Hepatic stellate cell (primary cell): ENCODE data around the gene RHOV.

Source experiments
- DNase-seq: peaks from one replicate; pipeline ENCODE4 v3.0.0; 2011; ENCODE audit warnings: low spot score

Gene RHOV

DNA sequence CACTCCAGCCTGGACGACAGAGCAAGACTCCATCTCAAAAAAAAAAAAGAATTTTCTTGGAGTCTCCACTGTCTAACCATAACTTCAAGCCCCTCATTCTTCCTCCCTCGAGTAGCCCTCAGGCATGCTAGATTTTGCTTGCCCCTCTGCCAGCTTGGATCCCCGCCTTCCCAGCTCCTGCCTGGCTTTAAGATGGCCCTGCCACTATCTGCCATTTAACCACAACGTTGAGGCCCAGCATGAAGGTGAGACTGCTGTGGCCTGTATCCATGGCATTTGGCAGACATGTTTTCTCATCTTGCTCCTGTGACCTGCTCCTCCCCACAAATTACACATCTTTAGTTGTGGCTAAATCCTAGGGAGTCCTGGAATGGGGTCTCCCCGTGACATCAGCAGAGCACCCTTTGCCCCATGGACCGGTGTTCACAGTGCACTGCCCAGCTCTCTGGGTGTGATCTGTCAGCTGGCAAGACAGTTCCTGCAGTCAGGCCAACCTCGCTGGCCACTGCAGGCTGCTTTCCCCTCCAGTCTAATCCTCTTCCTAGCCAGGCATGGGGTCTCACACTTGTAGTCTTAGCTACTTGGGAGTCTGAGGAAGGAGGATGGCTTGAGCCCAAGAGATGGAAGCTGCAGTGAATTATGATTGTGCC lies 30.6 kb upstream of the RHOV start:
- no peak for DNase-seq

DNA sequence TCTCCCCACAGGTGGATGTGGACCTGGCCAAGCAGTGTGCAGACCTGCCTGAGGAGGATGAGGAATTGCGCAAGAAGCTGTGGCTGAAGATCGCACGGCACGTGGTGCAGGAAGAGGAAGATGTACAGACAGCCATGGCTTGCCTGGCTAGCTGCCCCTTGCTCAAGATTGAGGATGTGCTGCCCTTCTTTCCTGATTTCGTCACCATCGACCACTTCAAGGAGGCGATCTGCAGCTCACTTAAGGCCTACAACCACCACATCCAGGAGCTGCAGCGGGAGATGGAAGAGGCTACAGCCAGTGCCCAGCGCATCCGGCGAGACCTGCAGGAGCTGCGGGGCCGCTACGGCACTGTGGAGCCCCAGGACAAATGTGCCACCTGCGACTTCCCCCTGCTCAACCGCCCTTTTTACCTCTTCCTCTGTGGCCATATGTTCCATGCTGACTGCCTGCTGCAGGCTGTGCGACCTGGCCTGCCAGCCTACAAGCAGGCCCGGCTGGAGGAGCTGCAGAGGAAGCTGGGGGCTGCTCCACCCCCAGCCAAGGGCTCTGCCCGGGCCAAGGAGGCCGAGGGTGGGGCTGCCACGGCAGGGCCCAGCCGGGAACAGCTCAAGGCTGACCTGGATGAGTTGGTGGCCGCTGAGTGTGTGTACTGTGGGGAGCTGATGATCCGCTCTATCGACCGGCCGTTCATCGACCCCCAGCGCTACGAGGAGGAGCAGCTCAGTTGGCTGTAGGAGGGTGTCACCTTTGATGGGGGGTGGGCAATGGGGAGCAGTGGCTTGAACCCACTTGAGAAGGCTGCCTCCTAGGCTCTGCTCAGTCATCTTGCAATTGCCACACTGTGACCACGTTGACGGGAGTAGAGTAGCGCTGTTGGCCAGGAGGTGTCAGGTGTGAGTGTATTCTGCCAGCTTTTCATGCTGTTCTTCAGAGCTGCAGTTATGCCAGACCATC lies 28.8 kb upstream of the RHOV start:
- no peak for DNase-seq

DNA sequence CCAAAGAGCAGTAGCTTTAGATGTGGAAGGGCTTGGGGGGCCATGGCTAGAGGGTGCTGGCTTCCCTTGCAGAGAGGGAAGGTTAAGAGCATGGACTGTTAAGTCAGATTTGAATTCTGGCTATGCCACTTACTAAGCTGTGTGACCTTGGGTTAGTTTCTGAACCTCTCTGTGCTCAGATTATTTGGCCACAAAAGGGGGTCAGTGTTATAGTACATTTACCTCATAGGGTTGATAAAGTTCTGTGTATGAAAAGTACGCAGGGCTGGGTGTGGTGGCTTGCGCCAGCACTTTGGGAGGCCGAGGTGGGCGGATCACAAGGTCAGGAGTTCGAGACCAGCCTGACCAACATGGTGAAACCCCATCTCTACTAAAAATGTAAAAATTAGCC lies 27.0 kb upstream of the RHOV start:
- no peak for DNase-seq

DNA sequence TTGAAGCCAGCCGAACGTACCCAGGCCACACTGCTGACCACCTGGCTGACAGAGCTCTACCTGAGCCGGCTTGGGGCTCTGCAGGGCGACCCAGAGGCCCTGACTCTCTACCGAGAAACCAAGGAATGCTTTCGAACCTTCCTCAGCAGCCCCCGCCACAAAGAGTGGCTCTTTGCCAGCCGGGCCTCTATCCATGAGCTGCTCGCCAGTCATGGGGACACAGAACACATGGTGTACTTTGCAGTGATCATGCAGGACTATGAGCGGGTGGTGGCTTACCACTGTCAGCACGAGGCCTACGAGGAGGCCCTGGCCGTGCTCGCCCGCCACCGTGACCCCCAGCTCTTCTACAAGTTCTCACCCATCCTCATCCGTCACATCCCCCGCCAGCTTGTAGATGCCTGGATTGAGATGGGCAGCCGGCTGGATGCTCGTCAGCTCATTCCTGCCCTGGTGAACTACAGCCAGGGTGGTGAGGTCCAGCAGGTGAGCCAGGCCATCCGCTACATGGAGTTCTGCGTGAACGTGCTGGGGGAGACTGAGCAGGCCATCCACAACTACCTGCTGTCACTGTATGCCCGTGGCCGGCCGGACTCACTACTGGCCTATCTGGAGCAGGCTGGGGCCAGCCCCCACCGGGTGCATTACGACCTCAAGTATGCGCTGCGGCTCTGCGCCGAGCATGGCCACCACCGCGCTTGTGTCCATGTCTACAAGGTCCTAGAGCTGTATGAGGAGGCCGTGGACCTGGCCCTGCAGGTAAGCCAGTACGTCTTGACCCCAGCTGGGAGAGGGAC lies 26.4 kb upstream of the RHOV start:
- no peak for DNase-seq

DNA sequence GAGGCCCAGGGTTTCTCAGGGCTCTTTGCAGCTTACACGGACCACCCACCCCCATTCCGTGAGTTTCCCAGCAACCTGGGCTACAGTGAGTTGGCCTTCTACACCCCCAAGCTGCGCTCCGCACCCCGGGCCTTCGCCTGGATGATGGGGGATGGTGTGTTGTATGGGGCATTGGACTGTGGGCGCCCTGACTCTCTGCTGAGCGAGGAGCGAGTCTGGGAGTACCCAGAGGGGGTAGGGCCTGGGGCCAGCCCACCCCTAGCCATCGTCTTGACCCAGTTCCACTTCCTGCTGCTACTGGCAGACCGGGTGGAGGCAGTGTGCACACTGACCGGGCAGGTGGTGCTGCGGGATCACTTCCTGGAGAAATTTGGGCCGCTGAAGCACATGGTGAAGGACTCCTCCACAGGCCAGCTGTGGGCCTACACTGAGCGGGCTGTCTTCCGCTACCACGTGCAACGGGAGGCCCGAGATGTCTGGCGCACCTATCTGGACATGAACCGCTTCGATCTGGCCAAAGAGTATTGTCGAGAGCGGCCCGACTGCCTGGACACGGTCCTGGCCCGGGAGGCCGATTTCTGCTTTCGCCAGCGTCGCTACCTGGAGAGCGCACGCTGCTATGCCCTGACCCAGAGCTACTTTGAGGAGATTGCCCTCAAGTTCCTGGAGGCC lies 25.6 kb upstream of the RHOV start:
- DNase-seq = no peak

DNA sequence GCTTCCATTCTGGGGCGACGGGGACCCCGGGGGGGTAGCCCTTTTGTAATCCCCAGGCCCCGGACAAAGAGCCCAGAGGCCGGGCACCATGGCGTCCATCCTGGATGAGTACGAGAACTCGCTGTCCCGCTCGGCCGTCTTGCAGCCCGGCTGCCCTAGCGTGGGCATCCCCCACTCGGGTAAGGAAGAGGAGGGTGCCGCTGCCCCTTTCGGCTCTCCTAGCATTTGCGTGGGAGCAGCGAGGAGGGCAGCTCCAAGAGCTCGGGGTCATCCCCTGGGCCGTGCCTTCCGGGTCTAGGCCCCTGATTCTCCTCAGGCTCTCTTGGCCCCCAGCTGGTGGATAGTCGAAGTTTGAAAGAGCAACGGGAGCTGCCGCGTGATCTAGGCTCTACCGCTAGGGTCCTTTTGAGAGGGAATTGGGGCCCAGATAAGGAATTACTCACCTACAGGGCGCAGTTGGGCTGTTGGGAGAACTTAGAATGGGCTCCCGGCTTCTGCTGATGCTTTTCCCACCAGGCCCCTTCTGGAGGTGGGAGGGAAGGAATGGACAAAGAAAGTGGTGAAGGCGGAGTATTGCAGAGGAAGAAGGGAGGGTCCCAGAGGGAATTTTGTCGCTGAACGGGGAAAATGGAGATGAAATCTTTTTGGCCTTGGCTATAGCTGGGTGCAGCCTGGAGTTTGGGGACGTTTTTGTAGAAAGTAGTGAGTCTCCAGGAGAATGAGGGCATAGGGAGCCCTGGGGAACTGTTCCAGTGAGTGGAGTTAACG lies 20.8 kb upstream of the RHOV start:
- peak; percentile 87 for DNase-seq

DNA sequence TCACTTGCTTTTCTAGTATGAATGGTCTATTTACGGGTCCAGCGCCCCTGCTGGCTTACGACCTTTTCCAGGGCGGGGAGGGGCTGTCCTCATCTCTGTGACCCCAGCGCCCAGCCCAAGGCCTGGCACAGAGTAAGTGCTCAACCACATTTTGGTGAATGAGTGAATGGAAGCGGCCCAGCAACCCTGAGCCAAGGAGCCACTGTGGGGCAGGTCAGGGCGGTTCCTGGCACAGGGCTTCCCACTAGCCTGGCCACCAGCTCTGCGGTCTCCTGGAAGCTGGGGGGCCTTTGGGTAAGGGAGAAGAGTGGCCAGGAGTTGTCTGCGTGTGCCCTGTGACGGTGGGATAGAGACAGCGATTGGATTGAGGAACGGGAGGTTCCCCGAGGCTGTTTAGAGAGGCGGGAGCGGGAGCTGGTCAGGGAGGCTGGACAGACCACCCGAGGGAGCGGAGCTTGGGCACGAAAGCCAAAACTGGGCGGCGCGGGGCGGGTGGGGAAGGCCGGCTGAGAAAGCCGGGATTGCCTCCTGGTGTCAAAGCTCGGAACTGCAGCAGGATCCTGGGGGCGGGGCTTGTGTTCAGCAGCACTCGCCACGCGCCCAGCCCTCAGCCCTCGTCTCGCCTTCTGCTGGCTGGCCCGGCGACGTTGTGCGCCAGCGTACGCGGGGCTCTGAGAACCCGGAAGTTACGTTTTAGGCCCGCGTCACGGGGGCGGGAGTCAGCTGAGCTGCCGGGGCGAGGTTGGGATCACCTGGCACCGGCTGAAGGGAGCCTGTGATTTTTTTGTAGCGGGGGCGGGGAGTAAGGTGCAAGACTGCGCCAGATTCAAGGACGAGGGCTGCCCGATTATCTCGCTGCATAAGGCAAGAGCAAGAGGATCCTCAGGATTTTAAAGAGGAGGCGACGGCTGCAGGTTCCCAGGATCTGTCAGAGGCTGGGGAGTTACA lies 20.0 kb upstream of the RHOV start, which contains the start of gene VPS18:
Gene VPS18, plus strand, starts transcription at position 718 of the 948 bp plus-strand sequence. CDS start 319 bp downstream, outside the sequence.
- peak; percentile 94 for DNase-seq

DNA sequence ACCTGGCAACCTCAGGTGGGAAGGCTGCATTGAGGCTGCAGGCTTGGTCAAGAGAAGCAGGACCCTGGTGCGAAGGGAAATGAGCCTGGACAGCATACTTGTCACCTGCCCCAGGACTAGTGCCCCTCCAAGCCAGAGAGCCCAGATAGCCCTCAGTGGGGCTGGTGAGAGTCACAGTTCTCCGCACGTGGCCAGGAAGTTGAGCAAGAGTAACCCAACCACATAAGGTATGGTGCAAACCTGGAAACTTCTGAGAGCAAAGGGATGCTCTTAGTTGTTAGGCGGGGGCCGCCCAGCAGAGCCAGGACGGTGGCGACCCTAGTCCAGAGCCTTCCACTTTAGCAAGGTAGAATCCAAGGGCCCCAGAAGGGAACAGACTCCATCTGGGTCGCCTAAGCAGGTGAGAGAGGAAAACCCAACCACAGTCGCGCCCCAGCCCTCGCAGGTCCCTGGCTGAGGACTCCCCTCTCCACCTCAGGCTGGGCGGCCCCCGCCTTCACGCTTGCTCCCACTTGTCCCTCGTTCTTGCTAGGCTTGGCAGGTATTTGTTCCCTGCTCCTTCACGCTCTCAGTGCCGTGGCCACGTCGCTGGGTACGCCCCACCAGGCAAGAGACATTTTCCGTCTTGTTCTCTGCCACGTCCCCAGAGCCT lies 19.1 kb upstream of the RHOV start:
- DNase-seq = no peak

DNA sequence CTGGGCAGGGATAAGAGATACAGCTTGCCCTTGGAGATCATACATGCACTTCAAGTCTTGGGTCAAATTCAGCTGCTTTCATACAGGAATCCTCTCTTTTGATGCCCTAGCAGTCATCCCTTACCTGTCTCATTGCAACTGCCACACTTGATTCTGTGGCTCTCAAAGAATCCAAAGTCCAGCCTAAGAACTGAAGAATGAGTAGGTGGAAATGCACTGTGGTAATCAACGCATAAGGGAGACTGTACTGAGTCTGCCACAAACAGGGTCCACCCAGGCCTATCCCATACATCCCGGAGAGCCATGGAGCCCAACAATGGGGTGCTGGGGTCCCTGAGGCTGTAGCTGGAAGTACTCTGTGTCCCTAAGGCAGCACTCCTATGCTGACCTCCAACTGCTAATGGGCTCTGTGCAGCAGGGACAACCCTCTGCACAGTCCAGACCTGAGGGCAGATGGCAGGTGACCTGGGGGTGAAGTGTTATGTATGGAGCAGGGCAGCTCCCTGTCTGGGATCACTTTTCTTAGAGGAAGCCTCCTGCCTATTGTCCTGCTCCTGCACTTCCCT lies 18.5 kb upstream of the RHOV start:
- no peak for DNase-seq

DNA sequence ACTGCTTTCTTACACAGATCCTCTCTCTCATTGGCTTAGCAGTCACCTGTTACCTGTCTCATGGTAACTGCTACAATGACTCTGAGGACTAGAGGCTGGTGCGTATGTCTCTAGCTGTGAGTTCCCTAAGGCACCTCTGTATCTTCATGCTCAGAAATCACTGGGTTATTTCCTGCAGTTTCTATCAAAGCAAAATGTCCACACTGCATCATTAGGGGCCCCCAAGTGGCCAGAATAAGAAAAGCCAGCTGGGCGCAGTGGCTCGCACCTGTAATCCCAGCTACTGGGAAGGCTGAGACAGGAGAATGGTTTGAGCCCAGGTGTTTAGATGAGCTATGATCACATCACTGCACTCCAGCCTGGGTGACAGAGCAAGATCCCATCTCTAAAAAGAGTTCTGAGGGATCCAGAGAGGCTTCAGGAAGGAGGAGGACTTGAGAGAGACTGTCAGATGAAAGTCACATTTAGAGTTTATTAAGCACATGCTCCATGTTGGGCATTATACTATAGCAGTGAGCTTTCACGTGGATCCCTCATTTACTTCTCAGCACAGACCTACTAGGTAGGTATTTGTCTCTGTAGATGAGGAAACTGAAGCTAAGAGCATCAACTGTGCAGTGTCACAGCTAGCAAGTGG lies 17.9 kb upstream of the RHOV start:
- peak; percentile 59 for DNase-seq

DNA sequence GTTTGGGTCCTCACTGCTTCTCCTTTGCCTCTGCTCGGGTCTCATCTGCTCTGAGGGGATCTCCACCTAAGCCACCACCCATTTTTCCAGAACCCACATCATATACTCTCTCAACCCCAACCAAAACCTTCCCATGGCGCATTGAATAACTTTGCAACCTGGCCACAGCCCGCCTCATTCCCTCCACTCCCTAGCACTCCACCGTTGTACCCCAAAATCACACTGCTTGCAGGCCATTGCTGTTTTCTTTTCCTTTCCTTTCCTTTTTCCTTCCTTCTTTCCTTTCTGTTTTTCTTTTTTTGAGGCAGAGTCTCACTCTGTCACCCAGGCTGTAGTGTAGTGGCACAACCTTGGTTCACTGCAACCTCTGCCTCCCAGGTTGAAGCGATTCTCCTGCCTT lies 17.1 kb upstream of the RHOV start:
- DNase-seq = no peak

DNA sequence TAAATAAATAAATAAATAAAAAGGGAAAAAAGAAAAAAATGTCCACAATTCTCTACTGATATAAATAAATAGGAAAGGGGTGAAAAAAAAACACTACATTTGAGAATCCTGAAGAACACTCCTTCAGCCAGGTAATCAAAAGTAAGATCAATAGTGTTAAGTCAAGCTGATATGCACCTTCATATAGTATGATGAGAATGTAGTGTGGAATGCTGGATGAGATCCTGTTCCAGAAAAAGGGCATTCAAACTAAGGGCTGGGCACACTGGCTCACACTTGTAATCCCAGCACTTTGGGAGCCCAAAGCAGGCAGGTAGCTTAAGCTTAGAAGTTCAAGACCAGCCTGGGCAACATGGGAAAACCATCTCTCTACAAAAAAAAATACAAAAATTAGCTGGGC lies 15.1 kb upstream of the RHOV start:
- no peak for DNase-seq

DNA sequence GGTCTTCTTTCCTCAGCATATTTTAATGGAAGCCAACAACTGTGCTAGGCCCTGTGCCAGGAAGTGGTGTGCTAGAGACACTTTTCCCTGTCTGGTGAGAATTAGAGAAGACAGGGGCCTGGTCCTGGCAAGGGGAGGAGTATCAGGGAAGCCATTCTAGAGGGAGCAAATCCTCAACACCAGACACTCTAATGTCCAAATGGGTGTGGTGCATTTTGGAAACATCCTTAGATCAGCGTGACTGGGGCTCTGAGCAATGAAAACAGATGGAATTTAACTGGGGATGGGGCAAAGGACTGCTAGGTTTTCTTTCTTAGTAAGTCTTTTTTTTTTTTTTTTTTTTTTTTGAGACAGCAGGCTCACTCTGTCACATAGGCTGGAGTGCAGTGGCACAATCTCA lies 12.6 kb upstream of the RHOV start:
- no peak for DNase-seq

DNA sequence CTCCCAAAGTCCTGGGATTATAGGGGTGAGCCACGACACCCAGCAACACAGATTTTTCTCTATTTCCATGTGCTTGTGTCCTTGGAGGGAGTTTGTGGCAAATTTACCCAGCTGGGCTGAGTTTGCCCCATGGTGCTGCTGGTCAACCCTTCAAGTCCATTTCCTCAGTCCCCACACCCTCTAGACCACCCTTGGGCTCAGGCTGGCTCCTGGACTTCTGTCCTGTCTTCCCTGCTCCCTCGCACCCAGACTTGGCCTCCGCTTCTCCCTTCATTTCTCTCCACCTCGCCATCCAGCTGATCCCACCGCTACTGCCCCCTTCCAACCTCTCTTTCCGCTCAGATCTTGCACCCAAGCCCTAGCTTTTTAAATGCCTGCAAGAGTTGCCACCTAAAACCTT lies 7.3 kb upstream of the RHOV start:
- DNase-seq = no peak

DNA sequence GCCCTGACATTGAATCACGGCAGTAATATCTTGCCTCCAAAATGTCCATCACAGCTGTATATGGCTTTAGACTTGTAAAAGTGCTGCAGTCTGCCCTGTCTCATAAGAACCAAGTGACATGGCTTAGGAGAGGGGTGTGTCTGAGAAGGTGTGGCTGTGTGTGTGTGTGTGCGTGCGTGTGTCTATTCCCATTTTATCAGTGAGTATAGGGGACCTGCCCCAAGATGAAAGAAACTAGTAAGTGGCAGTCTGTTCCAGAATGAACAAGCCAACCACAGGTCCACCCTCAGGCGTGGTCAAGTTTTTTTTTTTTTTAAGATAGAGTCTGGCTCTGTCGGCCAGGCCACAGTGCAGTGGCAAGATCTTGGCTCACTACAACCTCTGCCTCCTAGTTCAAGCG lies 5.6 kb upstream of the RHOV start:
- DNase-seq = no peak

DNA sequence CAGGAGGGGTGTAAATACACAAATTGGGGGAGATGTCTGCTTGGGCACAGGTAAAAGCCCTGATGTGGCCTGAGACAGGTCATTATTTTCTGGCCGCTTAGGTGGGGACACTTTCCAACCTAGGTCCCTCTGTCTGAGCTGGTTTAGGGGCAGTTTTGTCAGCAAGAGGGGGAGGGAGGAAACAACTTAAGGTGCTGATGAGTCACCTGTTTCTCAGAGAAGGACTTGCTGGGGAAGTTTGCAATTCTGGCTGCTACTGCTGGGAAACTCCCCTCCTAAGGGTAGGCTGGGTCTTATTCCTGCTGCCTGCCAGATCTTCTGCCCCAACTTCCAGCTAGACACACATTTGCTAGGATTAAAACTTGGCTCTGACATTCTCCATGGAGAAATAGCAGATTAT lies 4.8 kb upstream of the RHOV start:
- no peak for DNase-seq

DNA sequence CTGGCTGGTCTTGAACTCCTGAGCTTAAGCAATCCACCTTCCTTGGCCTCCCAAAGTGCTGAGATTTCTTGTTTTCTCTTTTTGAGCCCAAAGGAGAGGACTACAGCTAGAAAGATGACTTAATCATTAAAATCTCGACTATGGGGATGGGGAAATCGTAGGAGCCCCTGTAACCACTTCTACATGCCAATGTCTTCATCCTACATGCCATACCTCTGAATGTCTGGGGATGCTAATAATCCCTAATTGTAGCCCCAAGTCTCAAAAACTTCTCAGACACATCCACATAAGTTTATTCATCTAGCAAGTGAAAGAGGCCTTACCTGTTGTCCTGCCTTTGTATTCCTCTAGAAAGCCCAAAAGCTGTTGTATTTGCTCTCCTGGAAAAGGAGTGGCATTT lies 3.7 kb upstream of the RHOV start:
- no peak for DNase-seq

DNA sequence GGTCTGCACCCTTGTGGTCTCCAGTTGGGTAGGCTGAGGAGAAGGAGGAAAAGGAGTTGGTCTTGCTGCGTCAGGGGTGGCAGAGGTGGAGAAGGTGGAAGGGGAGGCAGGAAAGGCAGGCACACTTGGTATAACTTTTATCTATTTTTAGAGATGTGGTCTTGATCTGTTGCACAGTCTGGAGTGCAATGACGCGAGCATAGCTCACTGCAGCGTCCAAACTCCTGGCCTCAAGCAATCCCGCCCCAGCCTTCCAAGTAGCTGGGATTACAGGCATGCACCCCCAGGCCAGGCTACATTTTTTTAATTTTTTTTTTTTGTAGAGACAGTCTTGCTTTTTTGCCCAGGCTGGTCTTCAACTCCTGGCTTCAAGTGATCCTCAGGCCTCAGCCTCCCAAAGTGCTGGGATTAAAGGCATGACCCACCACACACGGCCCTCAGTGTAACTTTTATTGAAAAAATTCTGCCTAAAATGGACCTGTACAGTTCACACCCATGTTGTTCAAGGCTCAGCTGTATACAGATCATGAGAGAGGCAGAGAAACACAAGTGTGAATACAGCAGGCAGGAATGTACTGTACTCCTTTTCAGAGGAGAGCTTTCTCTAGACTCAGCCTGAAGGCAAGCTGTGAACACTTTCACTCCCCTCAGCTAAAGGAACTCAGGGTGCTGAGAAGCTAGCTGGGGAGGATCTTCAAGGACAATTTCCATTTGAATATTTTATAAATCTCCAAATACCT lies 2.1 kb upstream of the RHOV start:
- DNase-seq = no peak
